ENCODE data around the gene USF3.
"Not testable (repeated sequence)": the region's sequence is repeated elsewhere in the genome, so short reads cannot be mapped to it uniquely, and the experiment has no call there.

USF3 gene

GRCh38 chr3:113654851-113655250 is 41.6 kb downstream of the USF3 start:
- H3K27ac ChIP-seq: no peak overlapping the region
- TF ChIP-seq CTCF (conservative IDR thresholded peaks at IDR 0.05): no peak

GRCh38 chr3:113654310-113654709 is 42.1 kb downstream of the USF3 start:
- TF ChIP-seq ZFX (IDR thresholded peaks at IDR 0.05) (no peak), CTCF (conservative IDR thresholded peaks at IDR 0.05) (no peak)

GRCh38 chr3:113649174-113649845 is 47.1 kb downstream of the USF3 start:
- TF ChIP-seq CTCF (conservative IDR thresholded peaks at IDR 0.05) (no peak), ZFX (IDR thresholded peaks at IDR 0.05) (no peak)
- no peak overlapping the region for H3K27ac ChIP-seq

More at GRCh38 chr3:113654310-113654709, 42.1 kb downstream of the USF3 start:
- no peak overlapping the region for H3K27ac ChIP-seq

GRCh38 chr3:113648524-113648923 is 47.9 kb downstream of the USF3 start:
- no peak overlapping the region for H3K27ac ChIP-seq
- no peak for TF ChIP-seq ZFX (IDR thresholded peaks at IDR 0.05)
- no peak for TF ChIP-seq CTCF (conservative IDR thresholded peaks at IDR 0.05)

GRCh38 chr3:113643583-113643982 is 52.9 kb downstream of the USF3 start:
- no peak for TF ChIP-seq CTCF (conservative IDR thresholded peaks at IDR 0.05)
- TF ChIP-seq ZFX (IDR thresholded peaks at IDR 0.05): no peak
- no peak overlapping the region for H3K27ac ChIP-seq

GRCh38 chr3:113638910-113639309 is 57.5 kb downstream of the USF3 start:
- no peak overlapping the region for H3K27ac ChIP-seq
- TF ChIP-seq CTCF (conservative IDR thresholded peaks at IDR 0.05) (no peak), ZFX (IDR thresholded peaks at IDR 0.05) (no peak)

GRCh38 chr3:113637756-113638155 is 58.7 kb downstream of the USF3 start:
- no peak for TF ChIP-seq ZFX (IDR thresholded peaks at IDR 0.05)
- no peak for TF ChIP-seq CTCF (conservative IDR thresholded peaks at IDR 0.05)
- no peak overlapping the region for H3K27ac ChIP-seq

GRCh38 chr3:113636034-113636433 is 60.4 kb downstream of the USF3 start:
- not testable (repeated sequence) for H3K27ac ChIP-seq

All from C4-2B (cell line).